Prostate gland (tissue), 2 donors: ENCODE measurements around the gene AGBL5. TPM values are rescaled to one million over a fixed set of nuclear protein-coding genes. Genes with fewer than 3 reads are reported as not detected.
A peak's percentile ranks its signal among the peaks of the same experiment; 100 is the strongest.

ENCODE experiments used
- DNase-seq: peaks from one replicate; pipeline ENCODE4 v3.0.0-alpha.2; 2019; ENCODE audit warnings: low spot score
- H3K27ac ChIP-seq, 2 donors: fragments of 200-600 bp; sonication (generic); 2 replicates each; pipeline ENCODE4 v1.5.1; 2017 to 2019
- H3K27me3 ChIP-seq: fragments of 200-600 bp; sonication (generic); replicated peaks from 2 replicates; pipeline ENCODE4 v1.5.1; 2019; ENCODE audit not compliant: insufficient read depth
- H3K36me3 ChIP-seq, 2 donors: fragments of 200-600 bp; sonication (generic); 1 replicate in 1 of 2; 2 replicates in 1 of 2; pipeline versions ENCODE4 v1.5.1 to v1.8.1; 2017 to 2019
- H3K4me1 ChIP-seq: fragments of 200-600 bp; sonication (generic); replicated peaks from 2 replicates; pipeline ENCODE4 v1.5.1; 2019
- H3K4me3 ChIP-seq, 2 donors: fragments of 200-600 bp; sonication (generic); 2 replicates each; pipeline ENCODE4 v1.5.1; 2017 to 2019
- H3K9me3 ChIP-seq: fragments of 200-600 bp; sonication (generic); 2 replicates; pipeline ENCODE4 v1.5.1; 2017
- CTCF ChIP-seq, 4 experiments: fragments of 200-600 bp in 2 of 4; fragments of 450-650 bp in 2 of 4; sonication (generic) in 2 of 4; IDR thresholded peaks; 1 replicate in 3 of 4; 2 replicates in 1 of 4; pipeline ENCODE4 v1.5.1; 2016 to 2019; ENCODE audit warnings: antibody characterized with exemption in 4 of 4, mild to moderate bottlenecking in 2 of 4, moderate library complexity in 2 of 4
- POLR2A ChIP-seq: fragments of 450-650 bp; IDR thresholded peaks from one replicate; pipeline ENCODE4 v1.6.1; 2016; ENCODE audit warnings: antibody characterized with exemption, mild to moderate bottlenecking
- POLR2AphosphoS5 ChIP-seq: sonication (generic); formaldehyde crosslinking; IDR thresholded peaks from one replicate; pipeline ENCODE4 v1.6.1; 2017; ENCODE audit warnings: antibody characterized with exemption
- WGBS: methylation state at CpG from one replicate; pipeline ENCODE4 v1.1.5; 2018; 5-methylcytosine and 5-hydroxymethylcytosine counted together
- intact Hi-C: fragments of 100-400 bp; cut with DNase I; formaldehyde crosslinking; loops from one replicate; pipeline ENCODE4 v1.14.2; 2022
- total RNA-seq, 2 donors: library from RNA; depleted of rRNA; stranded (reverse); fragments of >200 nt; gene quantifications; one replicate each; pipeline ENCODE4 v1.1.0, GENCODE V29; 2016

Gene AGBL5
- total RNA-seq, 2 donors from 2014 or later, result 31.9 to 87.1 TPM

GRCh38 chr2:27009716-27010115, 41.8 kb upstream of the AGBL5 start:
- no peak for TF ChIP-seq POLR2A
- TF ChIP-seq POLR2AphosphoS5, result no peak
- no peak for TF ChIP-seq CTCF (IDR thresholded peaks at IDR 0.05)
- H3K27ac ChIP-seq, result no peak overlapping the region

GRCh38 chr2:27010139-27010538, 41.3 kb upstream of the AGBL5 start:
- Histone ChIP-seq H3K4me1 (no peaks in the 10 kb centered on the region), H3K36me3 (no peaks in the 10 kb centered on the region), H3K27me3 (no peaks in the 10 kb centered on the region), H3K9me3 (no peaks in the 10 kb centered on the region), H3K4me3 (no peak overlapping the region), H3K27ac (no peak overlapping the region)
- TF ChIP-seq POLR2A (no peak), POLR2AphosphoS5 (no peak), CTCF (IDR thresholded peaks at IDR 0.05) (no peak)
- WGBS, result 84% methylated on average over 3 of the region's 3 CpGs
- DNase-seq, result no peak
- intact Hi-C loops, result no loop called here

More at GRCh38 chr2:27009716-27010115, 41.8 kb upstream of the AGBL5 start:
- 82% methylated on average over 2 of the region's 2 CpGs for WGBS
- H3K9me3 ChIP-seq, result no peaks in the 10 kb centered on the region
- H3K27me3 ChIP-seq, result no peaks in the 10 kb centered on the region
- H3K36me3 ChIP-seq, result no peaks in the 10 kb centered on the region
- intact Hi-C loops, result no loop called here
- DNase-seq, result no peak
- no peak overlapping the region for H3K4me3 ChIP-seq
- H3K4me1 ChIP-seq, result no peaks in the 10 kb centered on the region

GRCh38 chr2:27013738-27014137, 37.7 kb upstream of the AGBL5 start:
- no peaks in the 10 kb centered on the region for H3K36me3 ChIP-seq
- intact Hi-C loops, result no loop called here
- WGBS, result 94% methylated on average over 4 of the region's 4 CpGs
- no peak overlapping the region for H3K4me3 ChIP-seq
- H3K27ac ChIP-seq, result no peak overlapping the region
- TF ChIP-seq CTCF (IDR thresholded peaks at IDR 0.05), result no peak
- TF ChIP-seq POLR2A, result no peak
- TF ChIP-seq POLR2AphosphoS5, result no peak
- no peaks in the 10 kb centered on the region for H3K27me3 ChIP-seq
- DNase-seq, result no peak
- H3K4me1 ChIP-seq, result no peaks in the 10 kb centered on the region
- H3K9me3 ChIP-seq, result no peaks in the 10 kb centered on the region

- no peaks in the 10 kb centered on the region for H3K27me3 ChIP-seq
- TF ChIP-seq POLR2A, result no peak
- no peak for TF ChIP-seq POLR2AphosphoS5
- no peak for TF ChIP-seq CTCF (IDR thresholded peaks at IDR 0.05)
- WGBS, result 65% methylated on average over 8 of the region's 8 CpGs
- no peak overlapping the region for H3K27ac ChIP-seq
- no peak for DNase-seq
- no peaks in the 10 kb centered on the region for H3K4me1 ChIP-seq
- no peak overlapping the region for H3K4me3 ChIP-seq
- no peaks in the 10 kb centered on the region for H3K9me3 ChIP-seq
- intact Hi-C loops, result loop anchor here (5.0 kb wide), 1 partner anchor 168 kb away; the partner anchor contains the start of gene DPYSL5
- H3K36me3 ChIP-seq, result no peaks in the 10 kb centered on the region
Measured at GRCh38 chr2:27014771-27015433, 36.6 kb upstream of the AGBL5 start.

- no peak overlapping the region for H3K27ac ChIP-seq
- peak; percentile 25 for DNase-seq
Measured at GRCh38 chr2:27016801-27017325, 34.6 kb upstream of the AGBL5 start.

More at GRCh38 chr2:27016801-27017325, 34.6 kb upstream of the AGBL5 start:
- H3K4me3 ChIP-seq, result no peak overlapping the region
- WGBS, result 67% methylated on average over 3 of the region's 3 CpGs
- TF ChIP-seq POLR2AphosphoS5 (no peak), CTCF (IDR thresholded peaks at IDR 0.05) (peak; percentile 57 to 77 (median 72))
- H3K27me3 ChIP-seq, result no peaks in the 10 kb centered on the region
- H3K4me1 ChIP-seq, result no peaks in the 10 kb centered on the region
- no peaks in the 10 kb centered on the region for H3K9me3 ChIP-seq
- H3K36me3 ChIP-seq, result no peaks in the 10 kb centered on the region
- intact Hi-C loops, result loop anchor here (2.0 to 5.0 kb wide), 2 partner anchors 56 to 170 kb away; partner anchors contain the start of gene DPYSL5
